ENCODE measurements around the gene FBLN5. TPM values are rescaled to one million over a fixed set of nuclear protein-coding genes. Genes with fewer than 3 reads are reported as not detected.

The FBLN5 gene
- total and polyA plus RNA-seq, 2 donors (not counting 3 experiments of a cell fraction or from before 2014, with no cell fraction given) = 27.6 to 33.1 TPM

GRCh38 chr14:91882776-91883175, 64.7 kb downstream of the FBLN5 start:
- Histone ChIP-seq H3K4me3 (replicated peaks in 1 of 3; ENCODE audit: insufficient read depth in 1 of 3, low read depth in 1 of 3, low read length in 3 of 3) (no peak overlapping the region), H3K9ac (replicated peaks; ENCODE audit: extremely low read depth, insufficient read depth, low read length) (no peak overlapping the region), H4K20me1 (replicated peaks; ENCODE audit: control insufficient read depth, extremely low read depth, insufficient read depth, low read length) (no peaks in the 10 kb centered on the region), H3K9me3 (replicated peaks; ENCODE audit: control insufficient read depth, insufficient read depth, low read length) (no peaks in the 10 kb centered on the region), H3K36me3 (ENCODE audit: control insufficient read depth in 2 of 2, extremely low read depth in 1 of 2, insufficient read depth in 2 of 2, low read length in 2 of 2) (no peaks in the 10 kb centered on the region), H2AFZ (ENCODE audit: low read depth, low read length) (no peak overlapping the region), H3K27me3 (ENCODE audit: control insufficient read depth in 2 of 2, insufficient read depth in 2 of 2, low read length in 2 of 2) (no peaks in the 10 kb centered on the region), H3K9me1 (replicated peaks; ENCODE audit: control insufficient read depth, extremely low read depth, insufficient read depth, low read length) (no peaks in the 10 kb centered on the region), H3K4me2 (ENCODE audit: insufficient read depth, low read length) (no peak overlapping the region), H3K79me2 (ENCODE audit: control insufficient read depth, insufficient read depth, low read length) (no peaks in the 10 kb centered on the region), H3K4me1 (ENCODE audit: control insufficient read depth, extremely low read depth, insufficient read depth, low read length) (no peaks in the 10 kb centered on the region), H3K27ac (ENCODE audit: insufficient read depth, low read depth, low read length) (no peak overlapping the region)
- DNase-seq (ENCODE audit: low read depth, low spot score) = no peak
- POLR2A ChIA-PET = no interaction called here
- CTCF ChIA-PET = interaction anchor here (1.0 kb wide), 1 partner anchor 9 kb away, joined by 4 read pairs; no protein-coding TSS in a partner anchor
- no TSS peak for BruUV-seq (replicated peaks)
- TF ChIP-seq EZH2 (IDR thresholded peaks at IDR 0.05; ENCODE audit: borderline replicate concordance, low read depth, low read length, severe bottlenecking) (no peak), FOS (IDR thresholded peaks at IDR 0.05; ENCODE audit: borderline replicate concordance, insufficient read depth, low read length) (no peak), POLR2A (IDR thresholded peaks at IDR 0.05; ENCODE audit: low read depth, low read length) (no peak), JUN (IDR thresholded peaks at IDR 0.05; ENCODE audit: borderline replicate concordance, insufficient read depth, insufficient read length, low read depth) (no peak), MAX (IDR thresholded peaks at IDR 0.05; ENCODE audit: insufficient read depth, insufficient read length) (no peak), POLR2AphosphoS5 (IDR thresholded peaks at IDR 0.05; ENCODE audit: insufficient read depth, low read depth, low read length) (no peak), CTCF (IDR thresholded peaks at IDR 0.05; ENCODE audit: extremely low read depth in 1 of 2, insufficient read depth in 1 of 2, low read depth in 1 of 2, low read length in 2 of 2) (no peak)
- intact Hi-C loops (cut with micrococcal nuclease) (no loop called here), dilution Hi-C loops (cut with MboI; ENCODE audit: extremely low pct_ligation_motif_present, low sequenced_read_pairs) (no loop called here)
- FAIRE-seq = no peak

Measured in endothelial cell of umbilical vein (primary cell).